ENCODE measurements around the gene SLC15A4.
"Not testable (repeated sequence)": the region's sequence is repeated elsewhere in the genome, so short reads cannot be mapped to it uniquely, and the experiment has no call there.

DNA sequence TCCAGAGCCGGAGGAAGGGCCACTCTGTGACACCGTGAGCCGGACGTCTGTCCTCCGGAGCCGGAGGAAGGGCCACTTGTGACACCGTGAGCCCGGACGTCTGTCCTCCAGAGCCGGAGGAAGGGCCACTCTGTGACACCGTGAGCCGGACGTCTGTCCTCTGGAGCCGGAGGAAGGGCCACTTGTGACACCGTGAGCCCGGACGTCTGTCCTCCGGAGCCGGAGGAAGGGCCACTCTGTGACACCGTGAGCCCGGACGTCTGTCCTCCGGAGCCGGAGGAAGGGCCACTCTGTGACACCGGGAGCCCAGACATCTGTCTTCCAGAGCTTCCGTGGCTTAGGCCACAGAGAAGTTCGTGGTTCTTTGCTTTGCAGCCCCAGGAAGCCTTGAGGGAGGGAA, 22.9 kb upstream of the SLC15A4 start:
- TF ChIP-seq ZNF70, ZNF8 (CRISPR knock-in tag; IDR thresholded peaks at IDR 0.05): not testable (repeated sequence)
- TF ChIP-seq, protein P1, sequence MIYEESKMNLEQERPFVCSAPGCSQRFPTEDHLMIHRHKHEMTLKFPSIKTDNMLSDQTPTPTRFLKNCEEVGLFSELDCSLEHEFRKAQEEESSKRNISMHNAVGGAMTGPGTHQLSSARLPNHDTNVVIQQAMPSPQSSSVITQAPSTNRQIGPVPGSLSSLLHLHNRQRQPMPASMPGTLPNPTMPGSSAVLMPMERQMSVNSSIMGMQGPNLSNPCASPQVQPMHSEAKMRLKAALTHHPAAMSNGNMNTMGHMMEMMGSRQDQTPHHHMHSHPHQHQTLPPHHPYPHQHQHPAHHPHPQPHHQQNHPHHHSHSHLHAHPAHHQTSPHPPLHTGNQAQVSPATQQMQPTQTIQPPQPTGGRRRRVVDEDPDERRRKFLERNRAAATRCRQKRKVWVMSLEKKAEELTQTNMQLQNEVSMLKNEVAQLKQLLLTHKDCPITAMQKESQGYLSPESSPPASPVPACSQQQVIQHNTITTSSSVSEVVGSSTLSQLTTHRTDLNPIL (CRISPR knock-in tag; IDR thresholded peaks at IDR 0.05; ENCODE audit: low read depth) = not testable (repeated sequence)

Data from SK-N-SH treated with all-trans-retinoic acid at 6 μM for 48 hours (cell line).